Upper lobe of left lung (tissue), 6 donors: ENCODE results near the gene FADS2. TPM values are rescaled to one million over a fixed set of nuclear protein-coding genes. Genes with fewer than 3 reads are reported as not detected.

Experiments
- ATAC-seq, 2 donors: fragments of 200-7000 bp; cut with Tn5 transposase; one replicate each; pipeline ENCODE4 v1.9.1; 2022; ENCODE audit warnings: mild to moderate bottlenecking in 2 of 2, moderate library complexity in 2 of 2; ENCODE audit not compliant: low FRiP score in 2 of 2
- DNase-seq, 2 donors: peaks; one replicate each; pipeline ENCODE4 v3.0.0-alpha.2; 2019 to 2020
- H3K27ac ChIP-seq, 4 donors: fragments of 200-600 bp; sonication (generic); one replicate each; pipeline ENCODE4 v1.5.1; 2016 to 2019
- H3K27me3 ChIP-seq, 4 donors: fragments of 200-600 bp; sonication (generic); one replicate each; pipeline ENCODE4 v1.5.1; 2017 to 2019
- H3K36me3 ChIP-seq, 4 donors: fragments of 200-600 bp; sonication (generic); one replicate each; pipeline ENCODE4 v1.5.1; 2016 to 2019
- H3K4me1 ChIP-seq, 4 donors: fragments of 200-600 bp; sonication (generic); one replicate each; pipeline ENCODE4 v1.5.1; 2018 to 2019
- H3K4me3 ChIP-seq, 4 donors: fragments of 200-600 bp; sonication (generic); one replicate each; pipeline ENCODE4 v1.5.1; 2017 to 2019; ENCODE audit warnings: mild to moderate bottlenecking in 2 of 4, moderate library complexity in 1 of 4
- H3K9me3 ChIP-seq, 4 donors: fragments of 200-600 bp; sonication (generic); one replicate each; pipeline ENCODE4 v1.5.1; 2018 to 2019
- CTCF ChIP-seq, 6 experiments: fragments of 450-650 bp in 4 of 6; fragments of 200-600 bp in 2 of 6; sonication (generic) in 2 of 6; IDR thresholded peaks; one replicate each; pipeline ENCODE4 v1.5.1; 2016 to 2019; ENCODE audit warnings: antibody characterized with exemption in 6 of 6
- EP300 ChIP-seq, 4 donors: sonication (generic); formaldehyde crosslinking; IDR thresholded peaks; one replicate each; pipeline ENCODE4 v1.5.1; 2017; ENCODE audit warnings: antibody characterized with exemption in 4 of 4, control low read depth in 2 of 4
- POLR2A ChIP-seq, 4 donors: fragments of 450-650 bp; IDR thresholded peaks; one replicate each; pipeline ENCODE4 v1.5.1; 2016 to 2017; ENCODE audit warnings: antibody characterized with exemption in 4 of 4, mild to moderate bottlenecking in 2 of 4
- POLR2AphosphoS5 ChIP-seq, 2 donors: sonication (generic); formaldehyde crosslinking; IDR thresholded peaks; one replicate each; pipeline ENCODE4 v1.5.1; 2017; ENCODE audit warnings: antibody characterized with exemption in 2 of 2
- WGBS, 2 donors: methylation state at CpG; one replicate each; pipeline ENCODE4 v1.1.5; 2017 to 2018; 5-methylcytosine and 5-hydroxymethylcytosine counted together
- total RNA-seq, 6 donors: library from RNA; depleted of rRNA in 4 of 6; stranded (reverse); fragments of >200 nt in 4 of 6; gene quantifications; one replicate each; pipeline versions ENCODE4 v1.1.0 to v1.2.1, GENCODE V29; 2016 to 2021
- donor health status: DM: no; HTN: no; CAD: no; lungs with moderate emphysema.
- donor health status: DM: no; HTN: yes; CAD: no; lungs with severe emphysema.

Gene FADS2
- total RNA-seq, 6 donors from 2014 or later: 13.5 to 92.5 (median 50.7) TPM

- WGBS, 2 donors: 75 to 92% methylated on average over 6 to 7 of the region's 7 CpGs
- Histone ChIP-seq H3K4me1 (no peaks in the 10 kb centered on the region), H3K9me3 (no peaks in the 10 kb centered on the region), H3K27me3 (no peaks in the 10 kb centered on the region), H3K4me3 (no peak overlapping the region), H3K36me3 (peaks cover 16 to 70% (median 53%) of the 10 kb centered on the region in 4 donors), H3K27ac (no peak overlapping the region)
- no peak for DNase-seq
- ATAC-seq: no peak
- TF ChIP-seq EP300 (IDR thresholded peaks at IDR 0.05): no peak
- TF ChIP-seq CTCF (IDR thresholded peaks at IDR 0.05): no peak
- TF ChIP-seq POLR2A (IDR thresholded peaks at IDR 0.05): no peak
Observed at GRCh38 chr11:61784506-61784805, 43.6 kb upstream of the FADS2 start.

- WGBS, 2 donors: 89 to 96% methylated on average over 3 to 5 of the region's 11 CpGs
- Histone ChIP-seq H3K4me1 (peaks cover 0 to 2% (median 1%) of the 10 kb centered on the region in 4 donors), H3K4me3 (no peak overlapping the region), H3K27ac (no peak overlapping the region), H3K9me3 (no peaks in the 10 kb centered on the region), H3K27me3 (no peaks in the 10 kb centered on the region), H3K36me3 (peaks cover 16 to 80% (median 63%) of the 10 kb centered on the region in 4 donors)
- no peak for ATAC-seq
- no peak for TF ChIP-seq CTCF (IDR thresholded peaks at IDR 0.05)
- no peak for TF ChIP-seq EP300 (IDR thresholded peaks at IDR 0.05)
- no peak for TF ChIP-seq POLR2AphosphoS5 (IDR thresholded peaks at IDR 0.05)
- TF ChIP-seq POLR2A (IDR thresholded peaks at IDR 0.05): no peak
- no peak for DNase-seq
Observed at GRCh38 chr11:61785837-61786402, 42.2 kb upstream of the FADS2 start.

- Histone ChIP-seq H3K27ac (no peak overlapping the region), H3K4me1 (peaks cover 9 to 16% (median 10%) of the 10 kb centered on the region in 4 donors), H3K9me3 (no peaks in the 10 kb centered on the region), H3K4me3 (no peak overlapping the region), H3K36me3 (peaks cover 16 to 74% (median 62%) of the 10 kb centered on the region in 4 donors), H3K27me3 (no peaks in the 10 kb centered on the region)
- no peak for ATAC-seq
- TF ChIP-seq EP300 (IDR thresholded peaks at IDR 0.05) (no peak), CTCF (IDR thresholded peaks at IDR 0.05) (peak in 3 of 6 experiments; percentile 16 to 35 (median 27))
- 60 to 63% methylated on average over 7 to 9 of the region's 9 CpGs for WGBS, 2 donors
- DNase-seq: no peak
Observed at GRCh38 chr11:61787928-61788491, 40.1 kb upstream of the FADS2 start.

- peaks cover 17 to 26% (median 18%) of the 10 kb centered on the region in 4 donors for H3K4me1 ChIP-seq
- TF ChIP-seq POLR2AphosphoS5 (IDR thresholded peaks at IDR 0.05) (no peak), CTCF (IDR thresholded peaks at IDR 0.05) (peak in 1 of 6 experiments; percentile 3)
- H3K36me3 ChIP-seq: peaks cover 16 to 50% (median 39%) of the 10 kb centered on the region in 4 donors
- ATAC-seq (peak; percentile 76 to 85), DNase-seq (peak in 1 of 2 donors; percentile 71)
- 3 to 4% methylated on average over 14 of the region's 14 CpGs for WGBS, 2 donors
- H3K9me3 ChIP-seq: no peaks in the 10 kb centered on the region
- peak overlapping the region; percentile 64 to 84 (median 75) for H3K4me3 ChIP-seq
- peak overlapping the region; percentile 96 to 99 (median 96) for H3K27ac ChIP-seq
- no peaks in the 10 kb centered on the region for H3K27me3 ChIP-seq
Observed at GRCh38 chr11:61791737-61792309, 36.3 kb upstream of the FADS2 start.
